Measurements from ENCODE around the gene WNK1.
"Not testable (repeated sequence)": the region's sequence is repeated elsewhere in the genome, so short reads cannot be mapped to it uniquely, and the experiment has no call there.

Gene WNK1

DNA sequence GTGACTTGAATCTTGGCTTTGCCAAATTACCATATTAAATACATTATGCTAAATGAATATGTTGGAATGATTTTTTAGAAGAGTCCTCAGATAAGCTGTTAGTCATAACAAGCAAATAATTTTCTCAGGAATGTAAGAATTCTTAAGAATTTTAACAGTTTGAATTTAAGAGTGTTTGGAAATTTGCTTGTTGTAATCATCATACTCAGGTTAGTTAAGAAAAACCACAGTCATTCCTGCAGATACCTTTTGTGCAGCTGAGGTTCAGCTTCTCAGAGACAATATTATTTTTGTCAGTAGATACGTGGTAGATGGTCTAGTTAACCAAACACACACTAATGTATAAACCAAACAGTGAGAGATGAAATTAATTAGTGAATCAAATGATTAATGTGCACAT lies 8.9 kb downstream of the WNK1 start:
- Mint-ChIP-seq H3K4me3 (no peak overlapping the region), H3K36me3 (peaks cover 19% of the 10 kb centered on the region), H3K4me1 (peaks cover 75% of the 10 kb centered on the region), H3K9me3 (no peaks in the 10 kb centered on the region), H3K27me3 (no peaks in the 10 kb centered on the region), H3K27ac (peak overlapping the region; percentile 23)

DNA sequence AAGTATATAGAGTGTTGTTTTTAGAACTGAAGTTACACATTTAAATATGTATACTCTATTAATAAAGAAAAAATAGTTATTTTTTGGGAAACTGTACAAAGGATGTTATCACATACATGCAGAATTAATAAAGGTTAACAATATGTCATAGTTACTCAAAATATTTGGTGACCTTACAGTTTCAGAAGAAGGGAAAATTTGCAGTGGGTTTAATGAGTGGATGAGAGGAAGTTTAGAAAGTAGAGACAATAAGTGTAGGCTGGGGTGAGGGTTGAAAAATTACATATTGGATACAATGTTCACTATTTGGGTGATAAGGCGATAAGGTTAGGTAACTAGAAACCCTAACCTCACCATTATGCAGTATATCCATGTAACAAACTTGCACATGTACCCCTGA lies 13.5 kb downstream of the WNK1 start:
- peak overlapping the region; percentile 71 for H3K27ac Mint-ChIP-seq

DNA sequence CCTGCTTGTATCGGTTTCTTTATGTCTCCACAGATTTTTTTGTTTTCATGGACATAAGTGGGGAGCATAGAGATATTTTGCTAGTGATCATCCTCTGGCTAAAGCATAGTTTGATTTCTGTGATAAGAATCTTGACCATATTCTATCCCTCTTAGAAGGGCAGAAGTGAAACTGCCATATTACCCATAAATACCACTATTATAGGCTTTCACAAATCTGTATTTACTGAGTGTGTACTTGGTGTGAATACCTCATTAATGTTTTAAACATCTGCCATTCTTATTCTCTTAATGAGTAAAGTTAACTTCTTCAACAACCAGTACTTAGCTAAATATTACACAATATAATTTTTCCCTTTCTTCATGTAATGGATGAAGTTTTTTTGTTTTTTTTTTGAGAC lies 16.1 kb downstream of the WNK1 start:
- Mint-ChIP-seq H3K27ac (peak overlapping the region; percentile 17), H3K27me3 (no peaks in the 10 kb centered on the region), H3K4me1 (peaks cover 73% of the 10 kb centered on the region), H3K4me3 (no peak overlapping the region), H3K9me3 (no peaks in the 10 kb centered on the region), H3K36me3 (peaks cover 7% of the 10 kb centered on the region)

More for the DNA sequence above, 13.5 kb downstream of the WNK1 start:
- Mint-ChIP-seq H3K4me1 (peaks cover 77% of the 10 kb centered on the region), H3K4me3 (no peak overlapping the region), H3K27me3 (no peaks in the 10 kb centered on the region), H3K36me3 (peaks cover 12% of the 10 kb centered on the region), H3K9me3 (no peaks in the 10 kb centered on the region)

DNA sequence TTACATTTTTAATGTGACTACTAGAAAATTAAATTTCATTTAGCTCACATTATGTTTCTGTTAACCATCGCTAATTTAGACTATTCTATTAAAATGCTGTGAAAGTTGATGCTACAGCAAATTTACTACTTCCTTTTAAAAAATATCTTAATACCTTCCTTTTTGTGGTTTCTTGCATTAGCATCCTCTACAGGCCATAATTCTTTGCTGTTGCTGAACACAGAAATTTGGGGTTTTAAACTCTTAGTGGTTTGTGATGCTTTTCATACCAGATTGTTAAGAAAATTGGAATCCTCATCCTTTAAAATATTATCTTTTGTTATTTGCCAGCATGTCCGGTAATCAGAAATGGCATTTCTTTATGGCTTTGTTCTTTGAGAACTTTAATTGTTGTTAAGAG lies 18.1 kb downstream of the WNK1 start:
- no peak overlapping the region for H3K4me3 Mint-ChIP-seq
- H3K36me3 Mint-ChIP-seq, result peaks cover 3% of the 10 kb centered on the region
- peaks cover 81% of the 10 kb centered on the region for H3K4me1 Mint-ChIP-seq
- H3K27ac Mint-ChIP-seq, result no peak overlapping the region
- H3K9me3 Mint-ChIP-seq, result no peaks in the 10 kb centered on the region
- H3K27me3 Mint-ChIP-seq, result no peaks in the 10 kb centered on the region

GRCh38 chr12:772056-772697 lies 19.8 kb downstream of the WNK1 start:
- peaks cover 4% of the 10 kb centered on the region for H3K36me3 Mint-ChIP-seq
- peak overlapping the region; percentile 68 for H3K27ac Mint-ChIP-seq
- H3K4me3 Mint-ChIP-seq, result no peak overlapping the region

GRCh38 chr12:774051-774614 lies 21.8 kb downstream of the WNK1 start:
- Mint-ChIP-seq H3K9me3 (no peaks in the 10 kb centered on the region), H3K4me1 (peaks cover 89% of the 10 kb centered on the region), H3K27me3 (no peaks in the 10 kb centered on the region), H3K4me3 (peak overlapping the region; percentile 71), H3K36me3 (peaks cover 4% of the 10 kb centered on the region), H3K27ac (peak overlapping the region; percentile 71)

More at GRCh38 chr12:772056-772697, 19.8 kb downstream of the WNK1 start:
- H3K4me1 Mint-ChIP-seq, result peaks cover 88% of the 10 kb centered on the region
- no peaks in the 10 kb centered on the region for H3K9me3 Mint-ChIP-seq
- H3K27me3 Mint-ChIP-seq, result no peaks in the 10 kb centered on the region

DNA sequence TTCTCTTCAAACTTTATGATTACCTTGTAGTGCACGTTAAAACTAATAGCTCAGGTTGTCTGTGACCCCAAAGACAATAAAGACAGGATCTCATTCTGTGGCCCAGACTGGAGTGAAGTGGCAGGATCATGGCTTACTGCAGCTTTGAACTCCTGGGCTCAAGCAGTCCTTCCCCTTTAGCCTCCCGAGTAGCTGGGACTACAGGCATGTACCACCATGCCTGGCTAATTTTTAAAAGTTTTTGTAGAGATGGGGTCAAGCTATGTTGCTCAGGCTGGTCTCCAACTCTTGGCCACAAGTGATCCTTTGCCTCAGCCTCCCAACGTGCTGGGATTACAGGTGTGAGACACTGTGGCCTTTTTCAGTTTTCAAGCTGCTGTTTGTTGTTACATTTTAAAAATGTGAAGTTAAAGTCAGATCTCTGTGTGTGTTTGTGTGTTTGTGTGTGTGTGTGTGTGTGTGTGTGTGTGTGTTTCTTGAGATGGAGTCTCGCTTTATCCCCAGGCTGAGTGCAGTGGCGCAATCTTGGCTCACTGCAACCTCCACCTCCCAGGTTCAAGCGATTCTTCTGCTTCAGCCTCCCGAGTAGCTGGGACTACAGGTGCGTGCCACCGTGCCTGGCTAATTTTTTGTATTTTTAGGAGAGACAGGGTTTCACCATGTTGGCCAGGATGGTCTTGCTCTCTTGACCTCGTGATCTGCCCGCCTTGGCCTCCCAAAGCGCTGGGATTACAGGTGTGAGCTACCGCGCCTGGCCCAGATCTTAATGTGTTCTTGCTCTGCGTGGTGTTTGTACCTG lies 23.8 kb downstream of the WNK1 start:
- not testable (repeated sequence) for H3K4me3 Mint-ChIP-seq, H3K36me3 Mint-ChIP-seq, H3K9me3 Mint-ChIP-seq, H3K27me3 Mint-ChIP-seq
- H3K27ac Mint-ChIP-seq, result peak overlapping the region; percentile 91
- peaks cover 93% of the 10 kb centered on the region for H3K4me1 Mint-ChIP-seq

- peaks cover 96% of the 10 kb centered on the region for H3K4me1 Mint-ChIP-seq
- H3K27ac Mint-ChIP-seq, result peak overlapping the region; percentile 92
- not testable (repeated sequence) for H3K36me3 Mint-ChIP-seq, H3K27me3 Mint-ChIP-seq, H3K9me3 Mint-ChIP-seq
- peak overlapping the region; percentile 68 for H3K4me3 Mint-ChIP-seq
Observed at GRCh38 chr12:776772-777373, 24.5 kb downstream of the WNK1 start.

DNA sequence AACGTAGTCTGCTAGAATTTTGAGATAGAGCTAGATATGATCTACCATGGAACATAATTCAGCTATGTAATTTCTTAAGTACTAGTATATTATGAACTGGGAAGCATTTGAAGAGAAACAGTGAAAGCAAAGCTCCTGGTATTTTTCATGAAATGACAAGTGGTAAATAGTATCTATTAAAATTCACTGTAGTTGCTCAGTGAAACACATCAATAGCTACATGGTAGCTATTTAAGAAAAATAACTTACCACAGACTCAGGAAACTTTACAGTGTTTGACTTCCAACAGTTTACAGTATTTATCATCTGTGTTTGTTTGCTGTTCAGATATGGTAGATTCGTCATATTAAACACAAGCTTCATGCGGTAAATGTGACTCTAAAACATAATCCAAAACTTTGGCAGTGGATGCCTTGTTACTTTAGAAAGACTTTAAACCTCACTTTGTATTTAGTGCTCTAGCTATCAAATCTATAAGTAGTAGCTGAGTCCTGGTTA lies 25.2 kb downstream of the WNK1 start:
- Mint-ChIP-seq H3K4me3 (peak overlapping the region; percentile 19), H3K4me1 (peaks cover 96% of the 10 kb centered on the region), H3K9me3 (no peaks in the 10 kb centered on the region), H3K27ac (peak overlapping the region; percentile 76), H3K27me3 (no peaks in the 10 kb centered on the region), H3K36me3 (peaks cover 4% of the 10 kb centered on the region)

GRCh38 chr12:778615-779014 lies 26.2 kb downstream of the WNK1 start:
- Mint-ChIP-seq H3K27ac (peak overlapping the region; percentile 75), H3K4me3 (peak overlapping the region; percentile 57), H3K27me3 (no peaks in the 10 kb centered on the region), H3K9me3 (no peaks in the 10 kb centered on the region), H3K4me1 (peaks cover 86% of the 10 kb centered on the region), H3K36me3 (peaks cover 4% of the 10 kb centered on the region)

DNA sequence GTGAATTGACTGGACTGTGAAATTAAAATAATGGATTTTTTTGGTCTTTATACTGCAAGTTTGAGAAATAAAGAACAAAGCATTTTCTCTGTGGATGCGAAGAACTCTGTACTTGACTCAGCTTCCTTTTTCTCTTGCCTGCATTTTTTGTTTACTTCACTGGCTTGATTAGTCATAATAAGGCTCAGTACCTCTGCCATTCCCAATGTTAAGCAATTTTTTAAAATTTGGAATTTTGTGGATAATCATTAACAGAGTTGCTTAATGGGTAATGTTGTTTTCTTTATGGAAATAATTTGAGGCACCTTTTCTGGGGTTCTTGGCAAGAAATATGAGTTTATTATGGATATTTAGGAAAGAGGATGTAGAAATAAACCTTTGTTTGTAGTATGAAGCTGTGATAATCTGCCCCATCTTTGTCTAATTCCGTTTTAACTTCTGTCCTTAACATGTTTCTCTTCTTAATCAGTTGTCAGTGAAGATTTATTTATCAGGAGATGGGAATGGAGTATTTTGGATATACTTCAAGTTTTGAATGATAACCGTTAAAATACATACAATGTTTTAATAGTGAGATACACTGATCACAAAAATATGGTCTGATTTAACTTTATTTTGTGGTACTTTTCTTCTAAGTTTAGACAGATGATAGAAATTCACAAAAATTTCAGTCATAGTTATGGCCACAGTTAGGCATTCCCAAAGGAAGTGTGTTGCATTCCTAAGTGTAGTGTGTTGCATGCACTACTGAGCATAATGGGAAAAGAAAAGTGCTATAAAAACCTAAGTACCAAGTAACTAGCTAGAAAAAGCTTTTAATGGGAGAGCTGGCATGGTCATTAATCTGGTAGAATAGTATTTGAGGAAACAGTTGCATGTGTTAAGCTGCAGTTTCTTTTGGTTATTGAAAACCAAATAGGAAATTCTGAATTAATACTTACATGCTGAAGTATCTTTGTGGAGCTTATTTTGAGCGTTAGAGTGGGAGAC lies 27.7 kb downstream of the WNK1 start:
- Mint-ChIP-seq H3K36me3 (peaks cover 2% of the 10 kb centered on the region), H3K4me1 (peaks cover 78% of the 10 kb centered on the region), H3K27me3 (no peaks in the 10 kb centered on the region), H3K4me3 (peak overlapping the region; percentile 72), H3K9me3 (no peaks in the 10 kb centered on the region), H3K27ac (peak overlapping the region; percentile 72)

DNA sequence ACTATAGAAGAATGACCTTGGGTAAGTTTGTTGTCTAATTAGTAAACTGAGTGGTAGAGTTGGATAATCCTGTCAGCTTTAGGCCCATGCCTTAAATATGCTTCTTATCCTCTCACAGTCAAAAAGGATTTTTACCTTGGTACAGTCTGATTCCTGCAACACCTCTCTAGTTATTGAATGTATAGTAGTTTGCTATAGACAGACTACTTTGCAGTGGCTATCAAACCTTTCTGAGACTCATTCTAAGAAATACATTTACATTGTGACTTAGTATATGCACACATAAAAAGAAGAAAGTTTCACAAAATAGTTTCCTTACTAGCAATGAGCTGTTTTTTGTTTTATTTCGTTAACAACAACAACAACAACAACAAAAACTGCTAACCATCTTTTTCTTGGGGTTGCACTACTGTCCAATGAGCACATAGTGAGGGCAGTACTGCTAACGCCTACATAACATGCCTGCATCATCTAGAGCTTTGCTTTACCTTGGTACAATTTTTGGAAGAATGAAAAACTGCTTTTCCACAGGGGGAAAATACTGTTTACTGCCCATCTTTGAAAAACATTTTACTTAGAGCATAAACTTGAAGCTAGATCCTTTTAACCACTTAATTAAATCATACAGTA lies 28.5 kb downstream of the WNK1 start:
- peak overlapping the region; percentile 19 for H3K4me3 Mint-ChIP-seq
- peaks cover 2% of the 10 kb centered on the region for H3K36me3 Mint-ChIP-seq
- H3K27me3 Mint-ChIP-seq, result no peaks in the 10 kb centered on the region
- peaks cover 77% of the 10 kb centered on the region for H3K4me1 Mint-ChIP-seq
- H3K27ac Mint-ChIP-seq, result peak overlapping the region; percentile 3
- no peaks in the 10 kb centered on the region for H3K9me3 Mint-ChIP-seq

GRCh38 chr12:785706-786105 lies 33.3 kb downstream of the WNK1 start:
- H3K9me3 Mint-ChIP-seq, result no peaks in the 10 kb centered on the region
- peaks cover 78% of the 10 kb centered on the region for H3K4me1 Mint-ChIP-seq
- peaks cover 3% of the 10 kb centered on the region for H3K36me3 Mint-ChIP-seq
- no peaks in the 10 kb centered on the region for H3K27me3 Mint-ChIP-seq
- H3K27ac Mint-ChIP-seq, result no peak overlapping the region
- no peak overlapping the region for H3K4me3 Mint-ChIP-seq

DNA sequence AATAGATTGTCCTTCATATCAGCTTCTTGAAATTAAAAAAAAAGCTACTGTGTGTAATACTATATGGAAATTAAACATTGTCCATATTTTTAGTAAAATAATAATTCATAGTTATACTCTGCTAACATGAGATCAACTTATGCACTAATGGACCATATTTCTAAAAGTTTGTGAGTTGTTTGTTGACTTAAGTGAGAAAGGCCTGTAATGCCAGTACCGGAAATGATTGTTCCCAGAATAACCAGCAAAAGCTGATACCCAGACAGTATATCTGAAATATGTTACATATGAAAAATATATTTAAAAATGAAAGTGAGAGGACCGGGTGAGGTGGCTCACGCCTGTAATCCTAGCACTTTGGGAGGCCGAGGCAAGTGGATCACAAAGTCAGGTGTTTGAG lies 35.9 kb downstream of the WNK1 start:
- Mint-ChIP-seq H3K4me1 (peaks cover 82% of the 10 kb centered on the region), H3K36me3 (peaks cover 10% of the 10 kb centered on the region), H3K4me3 (no peak overlapping the region), H3K27ac (no peak overlapping the region), H3K9me3 (no peaks in the 10 kb centered on the region), H3K27me3 (no peaks in the 10 kb centered on the region)
